SKM-1 treated with dmso at 0.1 percent for 144 hours (cell line): ENCODE measurements around the gene HMGB2.
A peak's percentile ranks its signal among the peaks of the same experiment; 100 is the strongest.

Experiments
- DNase-seq: peaks from one replicate; lab custom pipeline; 2025; ENCODE audit not compliant: unreplicated experiment; lab: John Stamatoyannopoulos, UW

Gene HMGB2

DNA sequence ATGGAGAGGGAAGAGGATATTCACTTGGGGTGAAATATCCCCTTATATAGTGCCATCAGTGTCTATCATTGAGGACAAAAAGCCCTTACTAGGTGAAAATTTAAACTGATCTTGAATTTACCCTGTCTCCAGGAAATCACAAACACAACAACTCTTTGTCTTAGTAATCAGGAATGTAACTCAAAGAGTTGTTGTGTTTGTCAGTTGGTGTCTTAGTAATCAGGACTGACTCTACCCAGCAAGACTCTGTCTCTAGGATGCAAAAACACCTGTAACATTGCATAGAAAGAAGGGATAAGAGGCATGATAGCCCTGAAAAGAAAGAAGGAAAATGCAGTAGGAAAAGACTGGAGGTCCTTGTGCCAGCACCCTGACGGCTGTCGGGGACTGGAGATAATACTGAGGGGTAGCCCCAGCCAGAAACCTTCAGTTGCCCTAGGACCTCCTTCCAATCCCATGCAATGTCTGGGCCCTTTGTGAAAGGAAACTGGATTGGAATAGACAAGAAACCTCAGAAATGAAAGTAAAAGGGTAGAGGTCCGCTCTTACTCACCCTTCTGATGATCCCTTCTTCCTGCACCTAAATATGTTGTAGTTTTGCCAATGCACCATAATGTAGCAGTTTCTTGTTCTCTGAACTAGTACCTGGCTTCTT lies 45.3 kb downstream of the HMGB2 start:
- peak; percentile 22 for DNase-seq

- DNase-seq, result peak; percentile 82
These were observed 45.9 kb downstream of the HMGB2 start for GRCh38 chr4:173288296-173288695.

DNA sequence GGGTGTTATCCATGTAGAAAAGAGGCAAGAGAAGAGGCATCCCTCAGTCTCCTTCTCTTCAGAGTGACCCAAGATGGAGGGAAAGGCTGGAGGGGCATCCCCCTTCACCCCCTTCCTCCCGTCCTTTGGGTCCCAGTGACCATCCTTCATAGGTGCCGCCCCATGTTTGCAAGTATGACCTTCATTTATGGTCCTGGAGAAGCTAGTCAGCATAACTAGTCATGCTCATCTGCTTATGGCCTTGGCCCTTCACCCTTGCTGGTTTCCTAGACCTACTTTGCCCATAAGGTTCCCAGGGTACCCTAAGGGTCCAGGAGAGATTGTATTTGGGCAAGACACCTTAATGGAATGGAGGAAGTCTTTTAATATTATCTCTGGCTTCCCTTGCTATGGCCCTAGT lies 46.7 kb downstream of the HMGB2 start:
- no peak for DNase-seq

DNA sequence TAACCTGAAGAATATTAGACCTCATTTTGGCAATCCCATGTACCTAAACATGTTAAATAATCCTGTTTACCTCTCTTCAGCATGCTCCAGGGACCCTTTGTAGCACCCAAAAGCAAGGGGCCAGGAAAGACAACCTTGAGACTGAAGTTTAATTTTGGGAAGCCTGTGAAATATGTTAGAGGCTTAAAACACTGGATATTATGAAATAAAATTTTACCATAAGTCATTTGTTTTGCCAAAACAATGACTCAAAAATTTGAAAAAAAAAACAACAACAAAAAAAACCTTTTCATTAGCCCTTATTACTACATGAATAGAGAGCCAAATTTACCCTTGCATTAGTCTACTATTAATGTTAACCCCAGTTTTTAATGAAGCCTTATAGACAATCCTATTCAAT lies 49.7 kb downstream of the HMGB2 start:
- DNase-seq, result no peak

DNA sequence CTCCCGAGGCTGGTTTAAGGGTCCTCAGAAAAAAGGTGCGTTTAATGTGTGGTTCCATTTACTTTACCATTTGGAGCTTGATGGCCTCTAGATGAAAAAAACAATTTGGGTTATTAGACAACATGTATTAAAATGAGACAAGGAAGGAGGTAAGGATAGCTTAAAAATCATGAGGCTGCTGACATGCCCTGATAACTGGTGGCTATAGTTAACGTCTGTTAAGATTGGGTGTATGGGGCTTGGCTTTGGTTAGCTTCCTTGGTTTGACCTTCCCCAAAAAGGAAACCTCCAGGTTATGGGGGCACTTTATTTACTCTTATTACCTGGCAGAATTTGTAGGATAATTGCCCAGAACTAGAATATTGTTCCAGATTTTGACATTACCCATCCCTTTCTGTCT lies 51.5 kb downstream of the HMGB2 start:
- DNase-seq, result no peak

DNA sequence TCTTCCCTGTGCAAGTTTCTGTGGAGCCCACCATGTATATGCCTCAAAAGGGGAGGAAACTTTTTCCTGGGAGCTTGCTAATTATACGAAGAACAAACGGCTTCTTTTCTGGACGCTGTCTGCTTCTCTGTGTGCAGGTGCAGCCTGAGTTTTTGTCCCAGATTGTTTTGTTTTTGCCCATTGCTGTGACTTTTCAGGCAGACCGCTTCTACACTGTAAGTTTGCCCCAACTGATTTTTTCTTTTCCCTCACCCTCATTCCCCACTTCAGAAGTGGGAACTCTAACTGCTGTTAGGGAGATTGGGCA lies 51.9 kb downstream of the HMGB2 start:
- DNase-seq, result no peak

DNA sequence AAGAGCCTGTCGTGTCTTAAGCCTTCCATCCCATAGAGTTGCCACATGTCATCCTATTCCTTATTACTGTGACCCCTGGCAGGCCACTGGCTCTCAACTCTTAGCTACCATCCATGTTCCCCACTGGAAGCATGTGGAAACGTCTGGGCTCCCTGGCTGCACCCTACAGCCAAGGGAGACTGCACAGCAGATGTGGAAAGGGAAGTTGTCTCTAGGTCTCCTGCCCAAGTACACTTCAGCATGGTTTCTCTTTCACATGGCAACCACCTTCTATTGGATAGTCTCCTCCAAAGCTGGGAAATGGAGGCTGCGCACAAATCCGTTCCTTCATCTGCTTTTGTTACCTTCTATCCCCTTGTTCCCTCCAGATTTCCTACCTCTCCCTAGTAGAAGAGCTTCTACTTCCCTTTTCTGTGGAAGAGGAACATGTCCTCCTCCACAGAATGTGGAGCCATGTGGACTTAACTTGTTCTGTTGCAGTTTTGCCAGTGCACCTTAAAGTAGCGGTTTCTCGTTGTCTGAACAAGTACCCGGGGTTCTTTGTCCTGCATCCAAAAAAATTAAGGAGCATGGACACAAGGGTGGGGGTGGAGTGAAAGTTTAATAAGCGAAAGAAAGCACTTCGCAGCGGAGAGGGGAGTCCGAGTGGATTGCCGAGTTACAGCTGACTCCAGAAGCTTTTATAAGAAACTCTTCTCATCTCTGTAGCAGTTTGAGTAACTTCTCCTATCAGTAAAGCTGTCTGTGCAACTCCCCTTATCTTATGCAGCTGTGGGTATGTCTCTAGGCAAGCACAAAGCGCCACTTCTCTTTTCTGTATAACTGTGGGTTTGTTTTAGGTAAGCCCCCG lies 52.5 kb downstream of the HMGB2 start:
- peak; percentile 94 for DNase-seq
